WTC11 (cell line): ENCODE measurements around the gene PAFAH2. TPM values are rescaled to one million over a fixed set of nuclear protein-coding genes. Genes with fewer than 3 reads are reported as not detected.

ENCODE experiments used
- ATAC-seq: fragments of 200-7000 bp; cut with Tn5 transposase; 2 replicates; pipeline ENCODE4 v1.10.0; 2021; ENCODE audit warnings: mild to moderate bottlenecking, moderate library complexity
- CTCF ChIA-PET: fragments of 300-600 bp; sonication (Branson Sonifier 250); formaldehyde crosslinking; loops from one replicate; lab custom pipeline; 2021; ENCODE audit warnings: antibody characterized with exemption; lab: Charles Lee
- POLR2A ChIA-PET: fragments of 350-600 bp; sonication (Branson Sonifier 250); formaldehyde crosslinking; loops from one replicate; lab custom pipeline; 2021; ENCODE audit warnings: antibody characterized with exemption; lab: Charles Lee
- DNase-seq: peaks from one replicate; pipeline ENCODE4 v3.0.0; 2021; ENCODE audit warnings: low spot score
- H3K27ac Mint-ChIP-seq: 2 replicates; pipeline ENCODE4 v1.8.0; 2021; ENCODE audit warnings: mixed read lengths
- H3K27me3 Mint-ChIP-seq: 2 replicates; pipeline ENCODE4 v1.8.0; 2021; ENCODE audit warnings: low read depth, mild to moderate bottlenecking, moderate library complexity, mixed read lengths
- H3K36me3 Mint-ChIP-seq: 2 replicates; pipeline ENCODE4 v1.8.0; 2021; ENCODE audit warnings: mixed read lengths
- H3K4me1 Mint-ChIP-seq: 2 replicates; pipeline ENCODE4 v1.8.0; 2022; ENCODE audit warnings: mixed read lengths
- H3K4me3 Mint-ChIP-seq: 2 replicates; pipeline ENCODE4 v1.8.0; 2021; ENCODE audit warnings: mild to moderate bottlenecking, moderate library complexity, mixed read lengths
- H3K9me3 Mint-ChIP-seq: 2 replicates; pipeline ENCODE4 v1.8.0; 2021; ENCODE audit warnings: mixed read lengths
- AFF4 ChIP-seq: sonication (generic); formaldehyde crosslinking; IDR thresholded peaks from 2 replicates; pipeline ENCODE4 v1.8.1; 2023; ENCODE audit warnings: mild to moderate bottlenecking, missing genetic modification reagents, borderline replicate concordance
- ARID4B ChIP-seq: sonication (generic); formaldehyde crosslinking; IDR thresholded peaks from 2 replicates; pipeline ENCODE4 v1.8.0; 2023; ENCODE audit warnings: missing genetic modification reagents, mild to moderate bottlenecking, borderline replicate concordance
- E2F4 ChIP-seq: sonication (generic); formaldehyde crosslinking; IDR thresholded peaks from 2 replicates; pipeline ENCODE4 v1.8.1; 2022; ENCODE audit warnings: low read depth, mild to moderate bottlenecking, moderate library complexity, missing genetic modification reagents, borderline replicate concordance
- EMX1 ChIP-seq: fragments of 250-450 bp; sonication (Bioruptor Pico); IDR thresholded peaks from 2 replicates; pipeline ENCODE4 v1.8.0; 2021; ENCODE audit warnings: mild to moderate bottlenecking
- FOXJ3 ChIP-seq: sonication (generic); formaldehyde crosslinking; IDR thresholded peaks from 2 replicates; pipeline ENCODE4 v1.9.0; 2021; ENCODE audit warnings: missing genetic modification reagents, mild to moderate bottlenecking, borderline replicate concordance
- FOXK1 ChIP-seq: sonication (generic); formaldehyde crosslinking; IDR thresholded peaks from 2 replicates; pipeline ENCODE4 v1.8.0; 2022; ENCODE audit warnings: mild to moderate bottlenecking, moderate library complexity, missing genetic modification reagents
- IRF2 ChIP-seq: sonication (generic); formaldehyde crosslinking; IDR thresholded peaks from 2 replicates; pipeline ENCODE4 v1.8.0; 2022; ENCODE audit warnings: low read depth, missing genetic modification reagents, borderline replicate concordance
- MYBL2 ChIP-seq: sonication (generic); formaldehyde crosslinking; IDR thresholded peaks from 2 replicates; pipeline ENCODE4 v1.8.1; 2023; ENCODE audit warnings: mild to moderate bottlenecking, moderate library complexity, missing genetic modification reagents
- NR3C1 ChIP-seq: sonication (generic); formaldehyde crosslinking; conservative IDR thresholded peaks from 2 replicates; pipeline ENCODE4 v1.8.1; 2023; ENCODE audit warnings: low read depth, mild to moderate bottlenecking, missing genetic modification reagents
- PRDM15 ChIP-seq: sonication (generic); formaldehyde crosslinking; IDR thresholded peaks from 2 replicates; pipeline ENCODE4 v1.8.0; 2022; ENCODE audit warnings: missing genetic modification reagents
- RELA ChIP-seq: sonication (generic); formaldehyde crosslinking; IDR thresholded peaks from 2 replicates; pipeline ENCODE4 v1.8.1; 2022; ENCODE audit warnings: missing genetic modification reagents, mild to moderate bottlenecking, borderline replicate concordance
- RORB ChIP-seq: fragments of 250-450 bp; sonication (Bioruptor Pico); IDR thresholded peaks from 2 replicates; pipeline ENCODE4 v1.9.0; 2021; ENCODE audit warnings: mild to moderate bottlenecking
- SMAD3 ChIP-seq: sonication (generic); formaldehyde crosslinking; IDR thresholded peaks from 2 replicates; pipeline ENCODE4 v1.8.0; 2022; ENCODE audit warnings: missing genetic modification reagents, mild to moderate bottlenecking, borderline replicate concordance
- SP1 ChIP-seq: sonication (generic); formaldehyde crosslinking; conservative IDR thresholded peaks from 2 replicates; pipeline ENCODE4 v1.8.1; 2022; ENCODE audit warnings: missing genetic modification reagents
- ZBTB21 ChIP-seq: sonication (generic); formaldehyde crosslinking; IDR thresholded peaks from 2 replicates; pipeline ENCODE4 v1.8.1; 2023; ENCODE audit warnings: mild to moderate bottlenecking, missing genetic modification reagents, borderline replicate concordance
- ZMAT4 ChIP-seq: fragments of 250-450 bp; sonication (Bioruptor Pico); IDR thresholded peaks from 2 replicates; pipeline ENCODE4 v1.9.0; 2021; ENCODE audit warnings: mild to moderate bottlenecking
- ZNF396 ChIP-seq: fragments of 250-450 bp; sonication (Bioruptor Pico); IDR thresholded peaks from 2 replicates; pipeline ENCODE4 v1.8.0; 2021; ENCODE audit warnings: mild to moderate bottlenecking, moderate library complexity, borderline replicate concordance
- ZNF532 ChIP-seq: fragments of 250-450 bp; sonication (Bioruptor Pico); IDR thresholded peaks from 2 replicates; pipeline ENCODE4 v1.9.0; 2021; ENCODE audit warnings: mild to moderate bottlenecking, borderline replicate concordance
- total RNA-seq: library from RNA; stranded (reverse); gene quantifications from 3 replicates; pipeline ENCODE4 v1.2.3, GENCODE V29; 2021

PAFAH2 gene
- total RNA-seq, 1 experiment from 2014 or later: 11.5 TPM

GRCh38 chr1:26038904-26039303, 41.0 kb upstream of the PAFAH2 start:
- no peak overlapping the region for H3K4me3 Mint-ChIP-seq
- no peaks in the 10 kb centered on the region for H3K9me3 Mint-ChIP-seq
- POLR2A ChIA-PET: no interaction called here

More at GRCh38 chr1:26038904-26039303, 41.0 kb upstream of the PAFAH2 start:
- CTCF ChIA-PET: interaction anchor here (1.5 to 6.2 kb wide), 4 partner anchors 9 to 247 kb away, joined by 4 to 136 read pairs (median 4); partner anchors contain the start of gene ZNF593
- no peak for ATAC-seq
- no peak overlapping the region for H3K27ac Mint-ChIP-seq
- no peak for TF ChIP-seq ZBTB21
- no peak for TF ChIP-seq FOXK1 (CRISPR knock-in tag)
- TF ChIP-seq RORB (CRISPR knock-in tag): no peak
- no peak for TF ChIP-seq AFF4
- no peak for TF ChIP-seq ARID4B (CRISPR knock-in tag)
- no peak for TF ChIP-seq MYBL2 (CRISPR knock-in tag)
- TF ChIP-seq SP1 (CRISPR knock-in tag): no peak
- no peak for TF ChIP-seq ZNF532 (CRISPR knock-in tag)
- no peak for TF ChIP-seq EMX1
- no peak for TF ChIP-seq E2F4 (CRISPR knock-in tag)
- no peak for TF ChIP-seq NR3C1 (CRISPR knock-in tag)
- TF ChIP-seq ZNF396 (CRISPR knock-in tag): no peak
- no peak for TF ChIP-seq RELA (CRISPR knock-in tag)
- no peak for TF ChIP-seq IRF2 (CRISPR knock-in tag)
- TF ChIP-seq ZMAT4 (CRISPR knock-in tag): no peak
- no peak for TF ChIP-seq FOXJ3 (CRISPR knock-in tag)
- no peak for TF ChIP-seq PRDM15 (CRISPR knock-in tag)
- TF ChIP-seq SMAD3: no peak
- TF ChIP-seq, all 79 proteins: peak for 0
- no peaks in the 10 kb centered on the region for H3K36me3 Mint-ChIP-seq
- DNase-seq: no peak
- peaks cover 8% of the 10 kb centered on the region for H3K4me1 Mint-ChIP-seq
- peaks cover 55% of the 10 kb centered on the region for H3K27me3 Mint-ChIP-seq
